Stimulated activated CD4-positive, alpha-beta T cell treated with anti-CD3 and anti-CD28 coated beads, Interleukin-12 subunit alpha, Interleukin-12 subunit beta, amount 100 ng/mL, for 48 hours (primary cell): ENCODE results near the gene PAQR5.
"Not testable (repeated sequence)": the region's sequence is repeated elsewhere in the genome, so short reads cannot be mapped to it uniquely, and the experiment has no call there.

Experiments
- DNase-seq, 3 donors: peaks; one replicate each; pipeline ENCODE4 v3.0.0-alpha.2; 2020; ENCODE audit warnings: low read depth in 2 of 3, low spot score in 1 of 3

The PAQR5 gene

DNA sequence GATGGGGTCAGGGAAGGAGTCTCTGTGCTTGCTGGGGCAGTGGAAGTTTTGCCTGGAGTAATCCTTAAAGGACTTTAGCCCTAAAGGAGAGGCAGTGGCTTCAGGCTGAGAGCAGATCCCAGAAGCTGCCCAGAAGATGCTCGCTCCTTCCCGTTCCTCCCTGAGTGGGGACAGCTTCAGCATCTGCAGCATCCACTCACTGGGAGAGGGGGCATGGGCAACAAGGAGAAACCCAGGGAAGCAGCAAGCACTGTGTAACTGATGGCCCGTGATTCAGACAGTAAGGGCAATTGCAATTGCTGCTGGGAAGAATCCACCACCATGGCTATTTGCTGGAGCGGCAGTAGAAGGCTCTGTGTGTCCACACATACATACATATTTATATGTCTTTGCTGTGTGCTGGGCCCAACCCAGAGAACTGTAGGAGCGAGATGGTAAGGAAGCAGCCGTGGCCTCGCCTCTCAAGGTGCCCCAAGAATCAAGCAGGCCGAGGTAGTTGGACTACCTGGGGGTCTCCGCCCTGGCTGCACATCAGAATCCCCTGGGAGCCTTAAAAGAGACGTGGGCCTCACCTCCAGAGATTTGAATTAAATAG is 5.8 kb upstream of the PAQR5 start:
- DNase-seq = no peak

DNA sequence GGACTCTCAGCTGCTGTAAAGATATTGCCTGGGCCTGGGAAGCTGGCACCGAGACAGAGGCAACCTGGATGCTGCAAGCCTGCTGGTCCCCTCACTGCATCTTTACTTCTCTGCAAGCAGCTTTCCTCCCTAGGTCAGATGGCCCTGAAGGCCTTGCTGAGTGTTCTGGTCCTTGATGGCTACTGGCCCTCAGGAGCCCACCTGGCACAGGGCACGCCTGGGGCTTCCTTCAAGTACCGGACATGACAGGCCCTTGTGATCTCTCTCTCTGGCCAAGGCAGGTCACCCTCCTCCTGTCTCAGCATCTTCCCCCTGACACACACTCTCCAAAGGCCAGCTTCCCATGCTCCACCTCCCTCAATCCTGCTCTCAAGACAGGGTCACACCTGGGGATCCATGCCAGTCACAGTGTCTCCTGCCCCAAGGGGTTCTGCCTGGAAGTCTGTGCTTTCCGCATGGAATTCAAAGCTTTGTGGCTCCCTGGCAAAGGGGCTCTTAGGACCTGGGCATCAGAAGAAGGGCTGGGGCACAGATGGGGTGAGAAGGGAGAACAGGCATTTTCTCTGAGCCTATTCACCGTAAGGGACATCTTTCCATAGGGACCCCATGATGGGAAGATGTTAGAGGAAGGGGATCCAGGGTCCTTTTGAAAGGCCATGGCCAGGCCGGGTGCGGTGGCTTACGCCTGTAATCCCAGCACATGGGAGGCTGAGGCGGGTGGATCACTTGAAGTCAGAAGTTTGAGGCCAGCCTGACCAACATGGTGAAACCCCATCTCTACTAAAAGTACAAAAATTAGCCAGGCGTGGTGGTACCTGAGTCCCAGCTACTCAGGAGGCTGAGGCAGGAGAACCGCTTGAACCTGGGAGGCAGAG is 4.7 kb upstream of the PAQR5 start:
- no peak for DNase-seq

- no peak for DNase-seq
Observed at GRCh38 chr15:69296606-69297005, 2.1 kb upstream of the PAQR5 start.

GRCh38 chr15:69297642-69298353 is 914 bp upstream of the PAQR5 start:
- no peak for DNase-seq

DNA sequence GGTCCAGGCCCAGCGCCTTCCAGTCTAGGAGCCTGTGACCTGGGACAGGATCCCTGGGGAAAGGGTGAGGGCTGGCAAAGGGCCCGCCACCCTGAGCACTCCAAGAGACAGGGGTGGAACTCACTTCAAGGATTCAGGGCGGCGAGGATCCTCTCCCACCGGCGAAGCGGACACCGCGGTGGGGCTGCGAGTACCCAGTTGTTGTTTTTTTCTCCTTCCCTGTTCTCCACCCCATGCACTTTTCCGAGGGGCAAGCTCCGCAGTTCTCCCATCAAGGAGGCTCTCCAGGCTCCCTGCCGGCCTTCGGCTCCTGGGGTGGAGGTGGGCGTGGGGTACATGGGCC is 387 bp upstream of the PAQR5 start:
- DNase-seq = no peak

DNA sequence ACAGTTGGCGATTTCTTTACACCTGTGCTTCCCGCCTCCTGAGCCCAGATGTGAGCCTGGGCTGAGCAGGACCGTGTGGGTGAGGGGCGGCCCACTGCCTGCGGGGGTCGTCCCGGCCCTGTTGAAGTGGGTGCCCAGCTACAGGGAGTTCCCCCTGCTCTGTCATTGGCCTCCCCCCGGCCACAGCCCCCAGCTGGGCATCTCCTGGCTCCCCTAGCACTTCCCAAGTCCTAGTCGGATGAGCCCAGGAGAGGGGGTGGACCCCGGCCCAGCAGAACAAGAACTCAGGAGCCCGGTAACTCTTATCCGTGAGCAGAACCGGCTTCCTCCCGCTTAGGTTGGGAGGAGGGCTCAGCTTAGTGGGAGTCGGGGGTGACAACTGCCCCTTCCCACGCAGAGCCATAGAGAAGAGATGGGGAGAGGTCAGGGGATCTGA is 757 bp downstream of the PAQR5 start:
- no peak for DNase-seq

GRCh38 chr15:69299943-69300588 is 1.4 kb downstream of the PAQR5 start:
- no peak for DNase-seq

DNA sequence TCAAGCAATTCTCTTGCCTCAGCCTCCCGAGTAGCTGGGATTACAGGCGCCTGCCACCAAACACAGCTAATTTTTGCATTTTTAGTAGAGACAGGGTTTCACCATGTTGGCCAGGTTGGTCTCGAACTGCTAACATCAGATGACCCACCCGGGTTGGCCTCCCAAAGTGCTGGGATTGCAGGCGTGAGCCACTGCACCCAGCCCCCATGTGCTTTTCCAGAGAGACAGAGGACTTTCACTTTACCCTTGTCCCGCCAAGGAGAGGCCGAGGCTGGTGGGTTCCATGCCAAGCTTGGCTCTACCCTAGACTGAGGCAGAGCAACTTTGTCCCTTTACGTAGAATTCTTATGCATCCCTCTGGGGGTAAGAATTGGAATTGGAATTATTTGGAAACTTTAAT is 2.4 kb downstream of the PAQR5 start:
- not testable (repeated sequence) for DNase-seq

- DNase-seq = not testable (repeated sequence)
Observed at GRCh38 chr15:69302087-69302486, 3.4 kb downstream of the PAQR5 start.

DNA sequence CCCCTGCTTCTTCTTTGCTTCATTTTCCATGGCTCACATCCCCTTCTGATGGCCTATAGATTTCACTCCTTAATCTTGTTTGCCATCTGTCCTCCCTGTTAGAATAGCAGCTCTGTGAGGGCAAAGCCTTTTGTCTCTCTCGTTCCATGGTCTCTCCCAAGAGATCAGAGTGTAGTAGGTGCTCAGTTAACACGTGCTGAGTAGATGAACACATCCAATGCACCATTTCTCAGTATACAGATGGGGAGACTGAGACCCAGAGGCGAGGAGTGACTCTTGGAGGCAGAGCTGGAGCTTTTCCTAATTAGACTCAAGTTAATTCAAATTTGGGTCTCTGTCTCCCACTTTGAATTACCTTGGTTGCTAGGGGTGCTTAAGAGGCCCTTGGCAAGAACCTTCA is 4.2 kb downstream of the PAQR5 start:
- DNase-seq = no peak

- no peak for DNase-seq
Observed at GRCh38 chr15:69303337-69304181, 4.8 kb downstream of the PAQR5 start.

DNA sequence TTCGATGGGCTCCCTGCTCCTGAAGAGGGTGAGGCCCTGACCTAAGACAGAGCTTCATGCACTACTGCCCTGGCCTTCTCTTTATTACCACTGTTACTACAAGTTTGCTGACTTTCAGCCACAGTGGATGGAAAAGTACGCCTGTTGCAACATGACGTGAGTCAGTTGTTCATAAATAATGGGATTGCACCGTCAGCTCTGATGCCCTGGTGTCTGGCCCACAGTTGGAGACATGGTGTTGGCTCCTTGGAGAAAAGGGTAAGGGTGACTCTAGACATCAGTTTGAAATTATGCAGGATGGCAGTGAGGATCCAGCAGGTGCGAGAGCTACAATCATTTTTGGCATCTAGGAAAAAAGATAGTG is 5.5 kb downstream of the PAQR5 start:
- DNase-seq = no peak

DNA sequence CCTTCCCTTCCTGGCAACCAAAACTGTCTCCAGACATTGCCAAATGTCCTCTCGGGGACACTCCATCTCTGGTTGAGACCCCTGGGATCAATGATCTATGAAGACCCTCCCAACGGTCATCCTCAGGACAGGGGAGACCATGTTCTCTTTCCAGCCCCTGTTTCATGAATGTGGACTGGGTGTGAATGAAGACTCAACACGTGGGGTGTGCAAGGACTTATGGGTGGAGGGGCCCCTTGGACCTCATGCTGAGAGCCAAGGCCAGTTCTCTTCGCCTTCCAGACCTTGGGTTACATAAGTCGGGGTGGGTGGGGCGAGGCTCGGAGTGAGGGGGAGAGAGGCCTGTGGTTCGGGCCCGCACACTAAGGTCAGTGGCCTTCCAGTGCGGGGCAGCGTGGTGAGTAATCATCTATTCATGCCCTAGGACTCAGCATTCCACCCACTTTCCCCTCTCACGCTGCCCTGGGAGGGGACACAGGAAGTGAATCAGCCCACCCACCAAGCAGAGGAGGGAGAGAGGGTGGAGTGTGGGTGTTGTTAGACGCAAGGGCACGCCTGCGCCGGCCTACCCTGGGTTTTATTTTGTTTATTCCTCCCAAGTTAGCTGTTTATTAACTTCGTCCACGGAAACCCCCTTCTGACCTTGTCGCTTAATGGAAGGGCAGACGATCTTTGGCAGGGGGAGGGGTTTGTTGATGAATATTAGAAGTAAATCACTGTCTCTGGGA is 6.7 kb downstream of the PAQR5 start:
- DNase-seq = no peak

DNA sequence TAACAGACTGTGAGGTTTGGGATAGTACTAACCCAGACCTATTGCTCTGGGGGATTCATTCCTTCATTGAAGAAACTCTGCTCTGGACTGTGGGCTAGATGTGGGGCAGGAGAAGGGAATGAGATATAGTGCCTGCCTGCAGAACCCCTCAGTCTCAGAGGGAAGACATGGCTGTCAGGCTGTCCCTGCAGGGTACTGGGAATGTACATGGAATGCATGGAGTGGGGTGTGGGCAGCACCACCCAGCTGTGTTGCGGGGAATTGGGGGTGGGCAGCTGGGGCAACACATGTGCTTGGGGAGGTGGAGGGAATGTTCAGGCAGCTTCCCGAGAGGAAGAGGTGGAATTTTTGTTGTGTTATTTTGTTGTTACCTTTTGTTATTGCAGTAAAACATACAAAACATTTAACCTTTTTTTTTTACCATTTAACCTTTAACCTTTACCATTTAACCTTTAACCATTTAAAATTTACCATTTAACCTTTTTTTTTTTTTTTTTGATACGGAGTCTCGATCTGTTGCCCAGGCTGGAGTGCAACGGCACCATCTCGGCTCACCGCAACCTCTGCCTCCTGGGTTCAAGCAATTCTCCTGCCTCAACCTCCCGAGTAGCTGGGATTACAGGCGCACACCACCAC is 7.3 kb downstream of the PAQR5 start:
- no peak for DNase-seq

DNA sequence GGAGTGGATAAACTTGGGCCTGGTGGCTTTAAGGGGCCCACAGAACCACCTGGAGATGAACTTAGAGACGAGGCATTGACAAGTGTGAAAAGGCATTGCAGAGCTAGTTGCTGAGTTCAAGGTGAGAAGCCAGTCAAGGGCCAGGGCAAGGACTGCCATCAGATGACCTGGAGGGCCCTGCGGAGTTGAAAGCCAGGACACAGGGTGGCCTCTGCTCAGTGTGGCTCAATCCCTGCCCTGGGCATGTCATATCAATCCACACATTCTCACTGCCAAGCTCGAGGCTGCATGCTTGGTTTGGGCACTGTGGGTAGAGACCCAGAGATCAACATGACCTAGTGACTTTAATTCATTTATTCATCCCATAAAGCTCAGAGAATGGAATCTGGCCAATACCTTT is 9.2 kb downstream of the PAQR5 start:
- DNase-seq = no peak

GRCh38 chr15:69308949-69309348 is 10.2 kb downstream of the PAQR5 start:
- no peak for DNase-seq

- DNase-seq = no peak
Observed at GRCh38 chr15:69311319-69311721, 12.6 kb downstream of the PAQR5 start.

DNA sequence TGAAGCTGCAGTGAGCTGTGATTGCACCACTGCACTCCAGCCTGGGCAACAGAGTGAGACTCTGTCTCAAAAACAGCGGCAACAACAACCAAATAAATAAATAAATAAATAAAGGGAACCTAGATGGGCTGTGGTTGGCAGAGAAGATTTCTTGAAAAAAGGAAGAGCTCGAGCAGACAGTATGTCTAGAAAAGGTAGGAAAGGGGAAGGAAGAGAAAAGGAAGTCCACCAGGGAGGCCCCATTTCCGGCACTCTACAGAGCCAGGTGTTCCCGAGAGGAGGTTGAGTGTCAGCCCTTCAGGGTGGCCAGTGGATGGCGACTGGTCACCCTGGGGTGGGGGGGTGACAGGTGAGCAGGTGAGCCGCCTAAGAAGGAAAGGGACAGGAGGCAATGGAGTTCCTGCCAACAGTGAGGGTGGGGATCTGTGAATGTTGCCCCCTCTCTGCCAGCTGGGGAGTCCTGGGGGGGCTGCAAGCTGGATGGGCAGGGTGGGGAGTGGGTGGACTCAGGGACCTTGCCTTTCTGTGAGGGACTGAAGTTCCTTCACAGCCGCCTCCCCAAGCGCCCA is 14.8 kb downstream of the PAQR5 start:
- DNase-seq = no peak

DNA sequence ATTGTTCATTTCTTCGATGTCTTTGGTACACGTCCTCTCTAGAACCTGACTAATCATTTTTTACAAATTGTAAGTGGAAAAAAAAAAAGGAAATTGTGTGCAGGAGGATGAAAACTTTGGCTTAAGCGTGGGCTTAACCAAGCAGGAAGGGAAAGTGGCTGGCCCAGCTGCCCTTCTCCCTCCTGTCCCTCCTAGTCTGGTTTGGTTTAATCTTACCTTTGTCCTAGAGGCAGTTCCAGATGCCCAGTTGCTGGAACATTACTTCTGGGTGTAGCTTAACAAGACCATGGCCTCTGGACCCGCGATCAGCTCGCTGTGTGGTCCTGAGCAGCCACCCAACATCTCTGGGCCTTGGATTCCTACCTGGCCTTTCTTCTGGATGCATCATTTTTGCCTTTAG is 15.4 kb downstream of the PAQR5 start:
- DNase-seq = no peak
